Stimulated activated CD4-positive, alpha-beta T cell treated with anti-CD3 and anti-CD28 coated beads, Interleukin-4, amount 100 ng/mL, for 1 hour (primary cell): ENCODE measurements around the gene NAGLU.
"Not testable (repeated sequence)": the region's sequence is repeated elsewhere in the genome, so short reads cannot be mapped to it uniquely, and the experiment has no call there.

Experiments
- DNase-seq: peaks from one replicate; pipeline ENCODE4 v3.0.0-alpha.2; 2020

The NAGLU gene

DNA sequence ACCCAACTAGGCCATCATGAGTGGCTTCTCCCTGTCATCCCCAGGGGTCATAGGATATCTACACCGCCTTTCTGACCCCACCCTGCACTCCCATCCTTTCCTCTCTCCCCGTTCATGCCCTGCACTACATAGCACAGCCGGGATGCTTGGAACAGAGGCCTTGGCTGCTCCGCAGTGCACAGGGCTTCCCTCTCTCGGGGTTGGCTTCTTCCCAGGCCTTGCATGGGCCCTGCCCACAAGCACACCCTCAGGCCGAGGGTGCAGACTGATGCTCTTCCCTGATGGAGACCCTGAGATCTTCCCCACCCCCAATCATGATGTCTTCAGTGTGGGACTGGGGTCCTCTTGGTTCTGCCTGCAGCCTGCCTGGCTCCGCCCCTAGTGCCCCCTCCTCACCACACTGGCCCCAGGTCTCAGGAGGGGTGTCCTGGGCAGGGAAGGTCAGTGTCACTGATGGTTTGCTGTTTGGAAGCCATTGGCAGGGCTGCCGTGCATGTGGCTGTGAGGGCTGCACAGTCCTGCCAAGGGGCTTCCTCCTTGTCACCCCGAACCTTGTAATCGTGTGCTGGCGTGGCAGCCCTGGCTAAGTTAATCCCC lies 14.3 kb upstream of the NAGLU start:
- DNase-seq = no peak

DNA sequence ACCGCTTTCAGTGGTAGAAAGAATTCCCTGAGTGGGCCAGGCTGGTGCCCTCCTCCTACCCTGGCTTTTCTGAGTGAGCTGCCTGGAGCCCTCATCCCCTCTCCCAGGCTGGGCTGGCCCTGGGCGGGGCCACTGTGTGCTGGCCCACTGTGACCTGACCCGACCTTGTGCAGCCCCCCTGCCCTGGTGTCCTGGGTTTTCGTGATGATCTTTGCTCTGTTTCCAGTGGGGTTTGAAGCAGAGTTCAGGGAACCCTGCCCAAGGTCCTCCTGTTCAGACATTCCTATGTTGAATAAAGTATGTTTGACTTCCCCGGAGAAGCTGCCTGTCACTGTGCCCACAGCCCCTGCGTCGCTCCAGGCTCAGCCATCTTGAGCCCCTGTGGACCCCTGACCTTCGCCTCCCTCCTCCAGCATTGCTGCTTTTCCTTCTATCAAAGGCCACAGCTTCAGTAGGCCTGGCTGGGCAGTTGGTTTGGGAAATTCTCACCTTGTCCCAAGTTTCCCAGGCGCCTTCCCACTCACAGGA lies 13.7 kb upstream of the NAGLU start:
- DNase-seq = no peak

DNA sequence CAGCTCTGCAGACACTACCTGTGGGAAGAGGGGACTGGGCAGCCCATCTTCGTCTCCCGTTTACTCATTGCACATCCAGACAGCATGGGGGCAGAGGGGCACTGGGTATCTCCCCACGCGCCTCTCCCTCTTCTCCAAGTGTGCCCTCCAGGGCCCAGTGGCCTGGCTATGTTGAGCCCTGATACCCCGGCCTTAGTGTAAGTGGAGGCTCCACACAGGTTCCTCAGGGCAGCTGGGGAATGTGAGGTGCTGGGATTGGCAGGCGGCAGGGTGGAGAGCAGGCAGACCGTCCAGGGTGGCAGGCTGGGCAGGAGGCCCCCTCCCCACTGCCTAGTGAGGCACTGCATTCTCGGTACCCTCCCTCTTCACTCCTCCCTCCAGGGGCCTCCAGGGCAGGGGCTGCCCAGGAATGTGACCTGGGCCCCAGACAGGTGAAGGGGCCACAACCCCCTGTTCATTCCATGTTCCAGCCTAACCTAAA lies 13.2 kb upstream of the NAGLU start:
- DNase-seq = no peak

DNA sequence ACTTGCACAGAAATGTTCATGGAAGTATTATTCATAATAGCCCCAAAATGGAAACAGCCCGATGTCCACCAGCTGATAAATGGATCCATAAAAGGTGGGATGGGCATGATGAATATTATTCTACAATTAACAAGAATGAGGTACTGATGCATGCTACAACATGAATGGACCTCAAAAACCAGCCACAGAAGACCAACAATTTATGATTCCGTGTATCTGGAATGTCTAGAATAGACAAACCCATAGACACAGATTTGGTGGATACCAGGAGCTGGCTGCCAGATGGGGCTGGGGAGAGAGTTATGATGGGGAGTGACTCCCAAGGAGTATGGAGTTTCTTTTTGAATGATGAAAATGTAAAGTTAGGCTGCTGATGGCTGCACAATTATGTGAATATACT lies 10.8 kb upstream of the NAGLU start:
- DNase-seq = no peak

DNA sequence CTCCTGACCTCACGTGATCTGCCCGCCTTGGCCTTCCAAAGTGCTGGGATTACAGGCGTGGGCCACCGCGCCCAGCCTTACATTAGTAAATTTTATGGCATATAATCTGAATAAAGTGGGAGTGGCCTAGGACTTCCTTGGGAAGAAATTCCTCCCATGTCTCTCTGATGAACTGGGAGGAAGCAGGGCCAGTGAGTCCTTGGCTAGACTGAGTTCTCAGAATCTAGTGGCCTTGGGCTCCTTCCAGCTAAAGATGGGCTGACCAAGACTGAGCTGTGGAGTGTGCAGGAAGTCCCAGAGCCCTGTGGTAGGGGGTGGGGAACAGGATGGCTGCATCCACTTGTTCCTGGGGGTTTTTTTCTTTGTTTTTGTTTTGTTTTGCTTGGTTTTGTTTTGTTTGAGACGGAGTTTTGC lies 10.0 kb upstream of the NAGLU start:
- no peak for DNase-seq

DNA sequence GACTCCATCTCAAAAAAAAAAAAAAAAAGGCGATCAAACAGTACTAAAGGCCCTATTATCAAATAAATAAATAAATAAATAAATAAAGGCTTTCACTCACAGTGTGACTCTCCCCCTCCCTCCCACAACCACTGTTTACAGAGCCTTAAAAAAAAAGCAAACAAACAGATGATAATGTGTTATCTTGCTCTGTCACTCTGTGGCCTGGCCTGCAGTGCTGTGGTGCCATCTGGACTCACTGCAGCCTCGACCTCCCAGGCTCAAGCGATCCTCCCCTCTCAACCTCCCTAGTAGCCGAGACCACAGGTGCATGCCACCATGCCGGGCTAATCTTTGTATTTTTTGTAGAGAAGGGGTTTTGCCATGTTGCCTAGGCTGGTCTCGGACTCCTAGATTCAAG lies 8.1 kb upstream of the NAGLU start:
- DNase-seq = no peak

DNA sequence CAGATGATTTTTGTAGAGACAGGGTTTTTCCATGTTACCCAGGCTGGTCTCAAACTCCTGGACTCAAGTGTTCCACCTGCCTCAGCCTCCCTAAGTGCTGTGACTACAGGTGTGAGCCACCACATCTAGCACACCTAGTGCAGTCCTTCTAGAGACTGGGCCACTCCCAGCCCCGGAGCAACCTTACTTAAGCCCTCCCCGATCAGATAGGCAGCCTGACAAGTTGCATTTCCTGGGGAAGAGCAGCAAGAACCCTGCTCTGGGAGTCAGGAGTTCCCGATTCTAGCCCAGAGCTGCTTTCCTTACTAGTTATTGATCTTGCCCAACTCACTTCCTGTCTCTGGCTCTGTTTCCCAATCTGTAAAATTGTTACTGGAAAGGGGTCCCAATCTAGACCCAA lies 7.0 kb upstream of the NAGLU start:
- no peak for DNase-seq

DNA sequence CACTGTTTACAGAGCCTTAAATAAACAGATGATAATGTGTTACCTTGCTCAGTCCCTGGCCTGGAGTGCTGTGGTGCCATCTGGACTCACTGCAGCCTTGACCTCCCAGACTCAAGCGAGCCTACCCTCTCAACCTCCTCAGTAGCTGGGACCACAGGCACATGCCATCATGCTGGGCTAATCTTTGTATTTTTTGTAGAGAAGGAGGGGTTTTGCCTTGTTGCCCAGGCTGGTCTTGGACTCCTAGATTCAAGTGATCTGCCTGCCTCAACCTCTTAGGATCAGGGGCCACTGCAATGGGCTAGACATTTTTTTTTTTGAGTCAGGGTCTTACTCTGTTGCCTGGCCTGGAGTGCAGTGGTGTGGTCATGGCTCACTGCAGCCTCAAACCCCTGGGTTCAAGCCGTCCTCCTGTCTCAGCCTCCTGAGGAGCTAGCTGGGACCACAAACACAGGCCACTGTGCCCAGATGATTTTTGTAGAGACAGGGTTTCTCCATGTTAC lies 5.0 kb upstream of the NAGLU start:
- DNase-seq = no peak

DNA sequence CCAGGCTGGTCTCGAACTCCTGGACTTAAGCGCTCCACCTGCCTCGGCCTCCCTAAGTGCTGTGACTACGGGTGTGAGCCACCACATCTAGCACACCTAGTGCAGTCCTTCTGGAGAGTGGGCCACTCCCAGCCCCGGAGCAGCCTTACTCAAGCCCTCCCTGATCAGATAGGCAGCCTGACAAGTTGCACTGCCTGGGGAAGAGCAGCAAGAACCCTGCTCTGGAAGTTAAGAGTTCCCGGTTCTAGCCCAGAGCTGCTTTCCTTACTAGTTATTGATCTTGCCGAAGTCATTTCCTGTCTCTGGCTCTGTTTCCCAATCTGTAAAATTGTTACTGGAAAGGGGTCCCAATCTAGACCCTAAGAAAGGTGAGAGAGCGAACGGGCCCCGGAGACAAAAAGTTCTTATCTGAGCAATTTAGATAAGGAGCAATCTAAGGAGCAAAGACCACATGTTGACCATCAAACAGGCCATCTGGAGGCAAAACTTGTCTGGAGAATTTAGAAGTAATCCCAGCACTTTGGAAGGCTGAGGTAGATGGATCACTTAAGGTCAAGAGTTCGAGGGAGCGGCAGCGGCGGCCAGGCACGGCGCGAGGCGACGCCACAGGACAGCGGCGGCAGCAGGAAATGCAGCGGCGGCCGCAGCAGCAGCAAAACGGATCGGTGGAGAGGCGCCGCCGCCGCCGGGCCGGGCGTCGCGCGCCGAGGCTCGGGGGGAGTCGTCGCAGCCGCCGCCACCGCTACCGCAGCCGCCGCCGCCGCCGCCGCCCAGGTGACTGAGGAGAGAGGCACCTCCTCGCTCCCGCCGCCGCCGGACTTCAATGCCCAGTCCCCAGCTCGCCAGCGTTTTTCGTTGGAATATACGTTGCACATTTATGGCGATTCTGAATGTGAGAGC lies 4.3 kb upstream of the NAGLU start:
- DNase-seq = peak; percentile 55

DNA sequence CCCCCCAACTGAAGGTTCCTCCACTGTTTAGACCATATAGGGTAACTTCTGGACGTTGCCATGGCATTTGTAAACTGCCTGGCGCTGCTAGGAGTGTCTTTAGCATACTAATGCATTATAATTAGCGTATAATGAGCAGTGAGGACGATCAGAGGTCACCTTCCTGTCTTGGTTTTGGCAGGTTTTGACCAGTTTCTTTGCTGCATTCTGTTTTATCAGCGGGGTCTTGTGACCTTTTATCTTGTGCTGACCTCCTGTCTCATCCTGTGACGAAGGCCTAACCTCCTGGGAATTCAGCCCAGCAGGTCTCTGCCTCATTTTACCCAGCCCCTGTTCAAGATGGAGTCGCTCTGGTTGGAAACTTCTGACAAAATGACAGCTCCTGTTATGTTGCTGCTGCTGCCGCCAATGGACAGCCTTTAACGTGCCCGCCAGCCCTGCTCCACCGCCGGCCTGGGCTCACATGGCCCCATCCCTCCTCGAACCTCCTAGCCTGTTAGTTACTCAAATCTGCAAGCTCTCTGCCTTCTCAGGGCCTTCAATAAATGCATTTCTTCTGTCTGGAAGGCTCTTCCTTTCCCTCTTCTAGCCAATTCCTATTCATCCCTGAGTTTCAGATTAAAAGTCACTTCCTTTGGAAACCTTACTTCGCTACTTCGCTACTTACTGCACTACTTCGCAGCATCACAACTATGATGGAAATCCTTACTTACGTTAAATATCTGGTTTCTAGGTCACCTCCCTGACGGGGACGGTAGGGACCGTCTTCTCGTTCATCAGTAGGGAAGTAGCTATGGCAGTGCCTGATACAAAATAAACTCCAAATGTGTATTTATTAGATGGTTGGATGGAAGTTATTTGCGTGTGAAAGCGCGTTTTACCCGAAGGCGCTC lies 640 bp upstream of the NAGLU start:
- no peak for DNase-seq

DNA sequence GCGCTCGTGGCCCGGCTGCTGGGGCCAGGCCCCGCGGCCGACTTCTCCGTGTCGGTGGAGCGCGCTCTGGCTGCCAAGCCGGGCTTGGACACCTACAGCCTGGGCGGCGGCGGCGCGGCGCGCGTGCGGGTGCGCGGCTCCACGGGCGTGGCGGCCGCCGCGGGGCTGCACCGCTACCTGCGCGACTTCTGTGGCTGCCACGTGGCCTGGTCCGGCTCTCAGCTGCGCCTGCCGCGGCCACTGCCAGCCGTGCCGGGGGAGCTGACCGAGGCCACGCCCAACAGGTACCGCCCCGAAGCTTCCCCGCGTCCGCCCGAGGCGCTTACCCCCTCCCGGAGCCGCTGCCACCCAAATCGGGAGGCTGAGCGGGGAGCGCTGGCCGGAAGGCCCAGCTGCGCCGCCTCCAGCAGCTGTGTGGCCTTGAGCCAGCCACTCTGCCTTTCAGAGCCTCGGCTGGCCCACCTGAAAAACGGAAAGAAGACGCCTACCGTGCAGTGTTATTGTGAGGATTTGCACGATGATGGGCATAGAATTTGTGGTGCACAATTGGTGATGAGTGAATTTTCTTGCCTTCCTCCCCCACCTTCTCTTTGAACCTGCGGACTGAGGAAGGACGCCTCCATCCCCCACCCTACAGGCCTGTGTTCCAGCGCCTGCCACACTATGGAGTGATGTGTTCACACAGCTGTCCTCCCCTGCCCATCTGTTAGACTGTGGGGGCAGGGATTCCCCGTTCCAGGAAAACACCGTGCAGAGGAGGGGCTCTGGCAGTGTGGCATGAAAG lies 523 bp downstream of the NAGLU start:
- peak; percentile 76 for DNase-seq

DNA sequence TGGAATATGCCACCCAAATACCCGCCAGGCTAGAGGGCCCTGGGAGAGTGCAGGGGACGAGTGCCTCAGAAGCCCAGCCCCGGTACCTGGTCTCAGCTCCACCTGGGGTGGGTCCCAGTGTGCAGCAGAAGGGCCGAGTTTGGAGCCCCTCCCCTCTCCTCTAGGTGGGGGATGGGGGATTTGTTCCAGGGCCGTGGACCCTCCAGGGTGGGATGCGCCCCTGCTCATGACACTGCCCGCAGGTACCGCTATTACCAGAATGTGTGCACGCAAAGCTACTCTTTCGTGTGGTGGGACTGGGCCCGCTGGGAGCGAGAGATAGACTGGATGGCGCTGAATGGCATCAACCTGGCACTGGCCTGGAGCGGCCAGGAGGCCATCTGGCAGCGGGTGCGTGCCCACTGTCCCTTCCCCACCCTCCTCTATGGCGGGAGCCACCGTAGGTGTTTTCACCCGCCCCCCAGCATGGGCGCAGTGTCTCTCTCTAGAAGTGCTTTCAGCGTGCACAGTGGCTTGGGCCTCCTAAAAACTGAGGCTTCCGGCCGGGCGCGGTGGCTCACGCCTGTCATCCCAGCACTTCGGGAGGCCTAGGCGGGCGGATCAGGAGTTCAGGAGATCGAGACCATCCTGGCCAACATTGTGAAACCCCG lies 1.2 kb downstream of the NAGLU start:
- DNase-seq = no peak

DNA sequence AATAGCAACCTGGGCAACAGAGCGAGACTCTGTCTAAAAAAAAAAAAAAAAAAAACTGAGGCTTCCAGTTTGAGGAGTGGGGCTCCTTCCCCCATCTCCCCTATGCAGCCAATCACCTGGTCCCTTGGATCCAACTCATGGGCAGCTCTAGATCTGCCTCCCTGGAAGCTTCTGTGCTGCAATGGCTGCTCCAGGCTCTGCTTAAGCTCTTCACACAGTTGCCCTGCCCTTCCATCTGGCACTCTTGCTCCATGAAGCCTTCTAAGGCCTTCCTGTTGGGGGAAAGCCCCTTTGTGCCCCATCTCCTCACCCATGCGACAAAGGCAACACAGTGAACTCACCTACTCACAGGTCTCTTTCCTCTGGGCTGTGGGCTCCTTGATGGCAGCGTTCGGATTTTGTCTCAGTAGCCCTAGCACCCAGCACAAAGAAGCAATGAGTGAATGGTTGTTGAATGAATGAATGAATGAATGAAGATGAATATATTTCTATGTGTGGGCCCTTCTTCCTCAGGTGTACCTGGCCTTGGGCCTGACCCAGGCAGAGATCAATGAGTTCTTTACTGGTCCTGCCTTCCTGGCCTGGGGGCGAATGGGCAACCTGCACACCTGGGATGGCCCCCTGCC lies 1.9 kb downstream of the NAGLU start:
- no peak for DNase-seq

DNA sequence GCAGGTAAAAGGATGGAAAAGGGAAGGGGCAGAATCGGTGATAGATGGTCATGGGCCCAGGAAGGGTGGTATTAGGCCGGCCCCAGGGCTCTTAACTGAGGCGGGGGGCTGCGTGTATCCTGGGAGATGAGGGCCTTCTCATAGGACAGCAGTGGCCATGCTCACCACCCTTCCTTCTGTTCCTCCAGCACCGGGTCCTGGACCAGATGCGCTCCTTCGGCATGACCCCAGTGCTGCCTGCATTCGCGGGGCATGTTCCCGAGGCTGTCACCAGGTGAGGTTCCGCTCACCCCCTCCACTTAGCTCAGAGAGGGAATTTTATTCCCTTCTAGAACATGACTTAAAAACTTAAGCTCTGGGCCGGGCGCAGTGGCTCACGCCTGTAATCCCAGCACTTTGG lies 2.4 kb downstream of the NAGLU start:
- no peak for DNase-seq

DNA sequence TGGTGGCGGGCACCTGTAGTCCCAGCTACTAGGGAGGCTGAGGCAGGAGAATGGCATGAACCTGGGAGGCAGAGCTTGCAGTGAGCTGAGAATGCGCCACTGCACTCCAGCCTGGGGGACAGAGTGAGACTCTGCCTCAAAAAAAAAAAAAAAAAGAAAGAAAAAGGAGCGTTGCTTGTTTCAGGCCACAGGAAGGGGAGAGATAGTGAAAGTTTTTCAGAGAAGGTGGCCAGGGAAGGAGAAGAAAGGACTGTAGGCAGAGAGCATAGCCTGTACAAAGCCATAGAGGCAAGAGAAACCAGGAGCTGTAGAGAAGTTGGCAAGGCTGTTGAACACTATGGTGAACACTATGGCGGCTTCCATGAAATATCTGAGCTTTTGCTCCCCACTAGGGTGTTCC lies 4.5 kb downstream of the NAGLU start:
- not testable (repeated sequence) for DNase-seq

DNA sequence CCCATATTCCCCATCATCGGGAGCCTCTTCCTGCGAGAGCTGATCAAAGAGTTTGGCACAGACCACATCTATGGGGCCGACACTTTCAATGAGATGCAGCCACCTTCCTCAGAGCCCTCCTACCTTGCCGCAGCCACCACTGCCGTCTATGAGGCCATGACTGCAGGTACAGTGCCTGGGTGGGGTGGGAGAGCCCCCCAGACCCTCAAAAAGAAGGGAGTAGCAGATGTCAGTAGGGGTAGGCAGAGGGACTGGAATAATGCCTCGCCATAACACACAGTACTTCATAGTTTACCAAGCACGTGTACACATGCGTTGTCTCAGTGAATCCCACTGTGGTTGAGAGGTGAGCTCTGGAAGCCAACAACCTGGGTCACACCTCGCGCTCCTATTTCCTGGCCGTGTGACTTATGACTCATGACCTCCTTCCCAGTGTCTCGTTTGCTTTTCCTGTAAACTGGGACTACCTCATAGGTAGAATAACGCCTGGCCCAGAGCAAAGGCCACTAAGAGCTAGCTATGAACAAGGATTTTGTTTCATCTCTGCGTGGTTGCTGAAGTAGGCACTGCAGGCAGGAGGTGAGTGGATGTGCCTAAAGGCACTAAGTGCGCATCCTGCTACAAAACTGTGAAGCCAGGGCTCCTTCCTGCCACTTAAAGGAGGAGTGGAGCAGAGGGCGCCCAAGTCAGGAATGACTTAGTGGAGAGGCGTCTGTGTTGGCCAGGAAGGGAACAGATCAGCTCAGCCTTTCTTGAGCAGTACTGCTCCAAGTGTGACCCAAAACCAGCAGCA lies 5.2 kb downstream of the NAGLU start:
- no peak for DNase-seq

DNA sequence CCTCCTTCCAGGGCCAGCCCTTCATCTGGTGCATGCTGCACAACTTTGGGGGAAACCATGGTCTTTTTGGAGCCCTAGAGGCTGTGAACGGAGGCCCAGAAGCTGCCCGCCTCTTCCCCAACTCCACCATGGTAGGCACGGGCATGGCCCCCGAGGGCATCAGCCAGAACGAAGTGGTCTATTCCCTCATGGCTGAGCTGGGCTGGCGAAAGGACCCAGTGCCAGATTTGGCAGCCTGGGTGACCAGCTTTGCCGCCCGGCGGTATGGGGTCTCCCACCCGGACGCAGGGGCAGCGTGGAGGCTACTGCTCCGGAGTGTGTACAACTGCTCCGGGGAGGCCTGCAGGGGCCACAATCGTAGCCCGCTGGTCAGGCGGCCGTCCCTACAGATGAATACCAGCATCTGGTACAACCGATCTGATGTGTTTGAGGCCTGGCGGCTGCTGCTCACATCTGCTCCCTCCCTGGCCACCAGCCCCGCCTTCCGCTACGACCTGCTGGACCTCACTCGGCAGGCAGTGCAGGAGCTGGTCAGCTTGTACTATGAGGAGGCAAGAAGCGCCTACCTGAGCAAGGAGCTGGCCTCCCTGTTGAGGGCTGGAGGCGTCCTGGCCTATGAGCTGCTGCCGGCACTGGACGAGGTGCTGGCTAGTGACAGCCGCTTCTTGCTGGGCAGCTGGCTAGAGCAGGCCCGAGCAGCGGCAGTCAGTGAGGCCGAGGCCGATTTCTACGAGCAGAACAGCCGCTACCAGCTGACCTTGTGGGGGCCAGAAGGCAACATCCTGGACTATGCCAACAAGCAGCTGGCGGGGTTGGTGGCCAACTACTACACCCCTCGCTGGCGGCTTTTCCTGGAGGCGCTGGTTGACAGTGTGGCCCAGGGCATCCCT lies 7.4 kb downstream of the NAGLU start:
- DNase-seq = no peak

DNA sequence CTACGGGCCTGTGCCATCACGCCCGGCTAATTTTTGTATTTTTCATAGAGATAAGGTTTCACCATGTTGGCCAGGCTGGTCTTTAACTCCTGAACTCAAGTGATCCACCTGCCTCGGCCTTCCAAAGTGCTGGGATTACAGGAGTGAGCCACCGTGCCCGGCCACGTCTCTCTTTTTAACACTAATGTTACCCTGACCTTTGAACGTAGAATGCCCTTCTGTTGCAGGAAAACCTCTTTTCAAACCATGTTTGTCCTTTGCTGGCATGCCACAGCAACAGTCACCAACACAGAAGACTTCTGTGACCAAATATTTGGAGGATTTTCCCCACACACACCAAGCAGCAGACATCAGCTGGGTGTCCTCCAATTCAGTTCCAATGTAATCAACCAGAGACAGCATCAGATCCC lies 8.8 kb downstream of the NAGLU start:
- DNase-seq = no peak
